ENCODE measurements around the gene TTC21B. TPM values are rescaled to one million over a fixed set of nuclear protein-coding genes. Genes with fewer than 3 reads are reported as not detected.

Gene TTC21B
- polyA plus RNA-seq, 3 donors, result 3.1 to 6.7 (median 3.8) TPM

DNA sequence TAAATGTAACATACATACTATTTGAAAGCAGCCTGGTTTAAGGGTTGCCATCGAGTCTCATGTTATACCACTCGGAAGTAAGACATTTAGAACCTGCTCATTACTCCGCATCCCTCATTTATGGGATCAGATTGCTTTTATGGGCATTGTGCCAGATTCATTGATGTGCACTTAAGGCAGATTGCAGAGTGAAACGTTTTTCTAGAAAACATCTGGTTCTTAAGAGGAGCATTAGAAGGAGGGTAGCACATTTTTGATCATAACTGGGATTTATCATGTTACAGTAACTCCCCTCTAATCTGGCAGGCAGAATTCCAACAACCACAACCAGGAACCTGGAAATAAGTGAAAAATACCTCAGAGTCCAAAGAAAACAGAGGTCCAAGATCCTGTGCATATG is 85.4 kb downstream of the TTC21B start:
- Histone ChIP-seq H3K4me3 (replicated peaks in 1 of 3; ENCODE audit: low read depth in 2 of 3, low read length in 3 of 3) (no peak overlapping the region), H3K79me2 (ENCODE audit: insufficient read depth, low read length) (no peaks in the 10 kb centered on the region), H3K36me3 (replicated peaks in 1 of 2; ENCODE audit: control insufficient read depth in 1 of 2, insufficient read depth in 2 of 2, low read length in 2 of 2) (peaks cover 0 to 5% of the 10 kb centered on the region in 2 donors), H3K27me3 (ENCODE audit: control insufficient read depth in 2 of 2, insufficient read depth in 2 of 2, low read length in 2 of 2) (no peaks in the 10 kb centered on the region), H4K20me1 (ENCODE audit: insufficient read depth, low read length) (no peaks in the 10 kb centered on the region), H3K9me3 (replicated peaks in 1 of 2; ENCODE audit: control insufficient read depth in 1 of 2, insufficient read depth in 1 of 2, low read length in 2 of 2) (no peaks in the 10 kb centered on the region), H2AFZ (ENCODE audit: insufficient read depth, low read depth, low read length, poor library complexity, severe bottlenecking) (no peak overlapping the region), H3K9ac (ENCODE audit: insufficient read depth, low read length, poor library complexity, severe bottlenecking) (no peak overlapping the region), H3K4me2 (replicated peaks; ENCODE audit: extremely low read depth, low read length, poor library complexity, severe bottlenecking) (no peak overlapping the region), H3K4me1 (ENCODE audit: control insufficient read depth in 1 of 2, insufficient read depth in 2 of 2, low read length in 2 of 2) (no peaks in the 10 kb centered on the region), H3K27ac (ENCODE audit: low read depth in 1 of 2, low read length in 2 of 2) (no peak overlapping the region)
- TF ChIP-seq CTCF (IDR thresholded peaks at IDR 0.05), result no peak
- DNase-seq, result no peak
- WGBS (ENCODE audit: insufficient coverage), result 100% methylated on average over 1 of the region's 4 CpGs
- peaks cover 10 to 25% of the 10 kb centered on the region in 2 donors for H3K36me3 Mint-ChIP-seq
- no peaks in the 10 kb centered on the region for H3K27me3 Mint-ChIP-seq (ENCODE audit: low read depth in 3 of 3)
- intact Hi-C loops (cut with micrococcal nuclease), result no loop called here
- H3K4me1 Mint-ChIP-seq, result peaks cover 3% of the 10 kb centered on the region
- no peaks in the 10 kb centered on the region for H3K9me3 Mint-ChIP-seq
- no peak overlapping the region for H3K27ac Mint-ChIP-seq
- H3K4me3 Mint-ChIP-seq, result no peak overlapping the region

- intact Hi-C loops (cut with micrococcal nuclease), result no loop called here
- H3K9me3 Mint-ChIP-seq, result peaks cover 6 to 18% (median 9%) of the 10 kb centered on the region in 7 donors
- no peak overlapping the region for H3K9ac ChIP-seq (ENCODE audit: insufficient read depth, low read length, poor library complexity, severe bottlenecking)
- H3K36me3 ChIP-seq (replicated peaks in 1 of 2; ENCODE audit: control insufficient read depth in 1 of 2, insufficient read depth in 2 of 2, low read length in 2 of 2), result no peaks in the 10 kb centered on the region
- H3K4me2 ChIP-seq (replicated peaks; ENCODE audit: extremely low read depth, low read length, poor library complexity, severe bottlenecking), result no peak overlapping the region
- DNase-seq, result no peak
- H3K27ac ChIP-seq (ENCODE audit: low read depth in 1 of 2, low read length in 2 of 2), result no peak overlapping the region
- H3K4me1 ChIP-seq (ENCODE audit: control insufficient read depth in 1 of 2, insufficient read depth in 2 of 2, low read length in 2 of 2), result no peaks in the 10 kb centered on the region
- H3K9me3 ChIP-seq (replicated peaks in 1 of 2; ENCODE audit: control insufficient read depth in 1 of 2, insufficient read depth in 1 of 2, low read length in 2 of 2), result peaks cover 0 to 12% of the 10 kb centered on the region in 2 donors
- no peak overlapping the region for H3K4me3 Mint-ChIP-seq
- no peak overlapping the region for H2AFZ ChIP-seq (ENCODE audit: insufficient read depth, low read depth, low read length, poor library complexity, severe bottlenecking)
- H3K4me1 Mint-ChIP-seq, result peaks cover 2% of the 10 kb centered on the region
- no peak overlapping the region for H3K27ac Mint-ChIP-seq
- no peak overlapping the region for H3K4me3 ChIP-seq (replicated peaks in 1 of 3; ENCODE audit: low read depth in 2 of 3, low read length in 3 of 3)
- H4K20me1 ChIP-seq (ENCODE audit: insufficient read depth, low read length), result no peaks in the 10 kb centered on the region
- WGBS (ENCODE audit: insufficient coverage), result no CpG with 5 or more reads among the region's 6 CpGs
- no peak for TF ChIP-seq CTCF (IDR thresholded peaks at IDR 0.05)
- H3K36me3 Mint-ChIP-seq, result peaks cover 10 to 11% of the 10 kb centered on the region in 2 donors
- no peaks in the 10 kb centered on the region for H3K79me2 ChIP-seq (ENCODE audit: insufficient read depth, low read length)
- H3K27me3 ChIP-seq (ENCODE audit: control insufficient read depth in 2 of 2, insufficient read depth in 2 of 2, low read length in 2 of 2), result no peaks in the 10 kb centered on the region
- no peaks in the 10 kb centered on the region for H3K27me3 Mint-ChIP-seq (ENCODE audit: low read depth in 3 of 3)
These were observed 89.3 kb downstream of the TTC21B start for GRCh38 chr2:165864296-165864695.
